Subcutaneous abdominal adipose tissue (tissue), 5 donors: ENCODE measurements around the gene UCP1.

Source experiments
- H3K27ac ChIP-seq: one replicate; pipeline ENCODE4 v1.7.0; 2013; ENCODE audit warnings: low read depth, mild to moderate bottlenecking, inconsistent platforms, low read length, moderate library complexity
- H3K27me3 ChIP-seq, 5 donors: one replicate each; pipeline ENCODE4 v1.7.0; 2013; ENCODE audit warnings: low read length in 5 of 5, inconsistent platforms in 1 of 5; ENCODE audit not compliant: control insufficient read depth in 5 of 5, insufficient read depth in 4 of 5
- H3K36me3 ChIP-seq, 5 donors: one replicate each; pipeline ENCODE4 v1.7.0; 2013; ENCODE audit warnings: low read length in 5 of 5; ENCODE audit not compliant: control insufficient read depth in 5 of 5, insufficient read depth in 5 of 5
- H3K4me1 ChIP-seq, 5 donors: one replicate each; pipeline ENCODE4 v1.7.0; 2013; ENCODE audit warnings: low read length in 5 of 5, mild to moderate bottlenecking in 3 of 5, moderate library complexity in 1 of 5; ENCODE audit not compliant: control insufficient read depth in 5 of 5, insufficient read depth in 5 of 5
- H3K4me3 ChIP-seq, 5 donors: one replicate each; pipeline ENCODE4 v1.7.0; 2013; ENCODE audit warnings: low read length in 5 of 5, low read depth in 1 of 5
- H3K9ac ChIP-seq, 5 donors: one replicate each; pipeline ENCODE4 v1.7.0; 2013; ENCODE audit warnings: low read length in 5 of 5, mild to moderate bottlenecking in 4 of 5, moderate library complexity in 3 of 5
- H3K9me3 ChIP-seq, 5 donors: one replicate each; pipeline ENCODE4 v1.7.0; 2013; ENCODE audit warnings: low read length in 5 of 5; ENCODE audit not compliant: control insufficient read depth in 5 of 5
- donor health status: healthy.
- donor health status: healthy.
- donor health status: healthy.
- donor health status: healthy.
- donor health status: healthy.

UCP1 gene

GRCh38 chr4:140602714-140603113, 34.0 kb upstream of the UCP1 start:
- peaks cover 0 to 6% (median 0%) of the 10 kb centered on the region in 5 donors for H3K4me1 ChIP-seq
- H3K9me3 ChIP-seq = no peaks in the 10 kb centered on the region
- H3K4me3 ChIP-seq = no peak overlapping the region
- H3K27ac ChIP-seq = no peak overlapping the region
- no peak overlapping the region for H3K9ac ChIP-seq
- H3K36me3 ChIP-seq = no peaks in the 10 kb centered on the region
- H3K27me3 ChIP-seq = no peaks in the 10 kb centered on the region

- Histone ChIP-seq H3K27me3 (no peaks in the 10 kb centered on the region), H3K4me3 (no peak overlapping the region), H3K4me1 (peaks cover 0 to 6% (median 0%) of the 10 kb centered on the region in 5 donors), H3K9ac (no peak overlapping the region), H3K27ac (no peak overlapping the region), H3K9me3 (no peaks in the 10 kb centered on the region), H3K36me3 (no peaks in the 10 kb centered on the region)
These were observed 31.6 kb upstream of the UCP1 start for GRCh38 chr4:140600408-140600807.

- no peaks in the 10 kb centered on the region for H3K36me3 ChIP-seq
- no peaks in the 10 kb centered on the region for H3K27me3 ChIP-seq
- no peak overlapping the region for H3K9ac ChIP-seq
- peaks cover 0 to 4% (median 0%) of the 10 kb centered on the region in 5 donors for H3K9me3 ChIP-seq
- no peaks in the 10 kb centered on the region for H3K4me1 ChIP-seq
- H3K4me3 ChIP-seq = no peak overlapping the region
- no peak overlapping the region for H3K27ac ChIP-seq
These were observed 26.3 kb upstream of the UCP1 start for GRCh38 chr4:140595065-140595464.

GRCh38 chr4:140584439-140584838, 15.7 kb upstream of the UCP1 start:
- Histone ChIP-seq H3K27me3 (peaks cover 0 to 6% (median 0%) of the 10 kb centered on the region in 5 donors), H3K4me1 (no peaks in the 10 kb centered on the region)

GRCh38 chr4:140581078-140581477, 12.3 kb upstream of the UCP1 start:
- Histone ChIP-seq H3K9ac (no peak overlapping the region), H3K36me3 (no peaks in the 10 kb centered on the region), H3K27ac (no peak overlapping the region), H3K9me3 (no peaks in the 10 kb centered on the region), H3K4me3 (no peak overlapping the region), H3K27me3 (peaks cover 0 to 21% (median 13%) of the 10 kb centered on the region in 5 donors), H3K4me1 (peaks cover 0 to 3% (median 0%) of the 10 kb centered on the region in 5 donors)

More at GRCh38 chr4:140584439-140584838, 15.7 kb upstream of the UCP1 start:
- Histone ChIP-seq H3K4me3 (no peak overlapping the region), H3K36me3 (no peaks in the 10 kb centered on the region), H3K27ac (no peak overlapping the region), H3K9me3 (no peaks in the 10 kb centered on the region), H3K9ac (no peak overlapping the region)

- no peak overlapping the region for H3K9ac ChIP-seq
- no peaks in the 10 kb centered on the region for H3K9me3 ChIP-seq
- no peak overlapping the region for H3K27ac ChIP-seq
- peaks cover 0 to 21% (median 13%) of the 10 kb centered on the region in 5 donors for H3K27me3 ChIP-seq
- no peak overlapping the region for H3K4me3 ChIP-seq
- H3K4me1 ChIP-seq = peaks cover 0 to 13% (median 0%) of the 10 kb centered on the region in 5 donors
- no peaks in the 10 kb centered on the region for H3K36me3 ChIP-seq
These were observed 10.5 kb upstream of the UCP1 start for GRCh38 chr4:140579278-140579677.

- H3K27ac ChIP-seq = no peak overlapping the region
- H3K9ac ChIP-seq = no peak overlapping the region
- H3K27me3 ChIP-seq = peaks cover 0 to 21% (median 13%) of the 10 kb centered on the region in 5 donors
- peaks cover 0 to 13% (median 0%) of the 10 kb centered on the region in 5 donors for H3K4me1 ChIP-seq
- H3K9me3 ChIP-seq = peaks cover 0 to 13% (median 9%) of the 10 kb centered on the region in 5 donors
- H3K4me3 ChIP-seq = no peak overlapping the region
- no peaks in the 10 kb centered on the region for H3K36me3 ChIP-seq
These were observed 6.7 kb upstream of the UCP1 start for GRCh38 chr4:140575489-140575888.

- peaks cover 0 to 31% (median 25%) of the 10 kb centered on the region in 5 donors for H3K4me1 ChIP-seq
- H3K9me3 ChIP-seq = peaks cover 0 to 13% (median 9%) of the 10 kb centered on the region in 5 donors
- no peak overlapping the region for H3K27ac ChIP-seq
- H3K4me3 ChIP-seq = no peak overlapping the region
- H3K27me3 ChIP-seq = peaks cover 9 to 32% (median 22%) of the 10 kb centered on the region in 5 donors
- no peak overlapping the region for H3K9ac ChIP-seq
- no peaks in the 10 kb centered on the region for H3K36me3 ChIP-seq
These were observed 2.9 kb upstream of the UCP1 start for GRCh38 chr4:140571620-140572019.

GRCh38 chr4:140569307-140569638, 512 bp upstream of the UCP1 start:
- H3K9me3 ChIP-seq = peaks cover 0 to 13% (median 9%) of the 10 kb centered on the region in 5 donors
- H3K27me3 ChIP-seq = peaks cover 9 to 33% (median 22%) of the 10 kb centered on the region in 5 donors
- H3K9ac ChIP-seq = no peak overlapping the region
- peak overlapping the region; percentile 55 to 67 (median 60) for H3K4me3 ChIP-seq
- no peaks in the 10 kb centered on the region for H3K36me3 ChIP-seq
- no peak overlapping the region for H3K27ac ChIP-seq
- peaks cover 0 to 25% (median 20%) of the 10 kb centered on the region in 5 donors for H3K4me1 ChIP-seq

- Histone ChIP-seq H3K4me1 (no peaks in the 10 kb centered on the region), H3K27ac (no peak overlapping the region), H3K27me3 (no peaks in the 10 kb centered on the region), H3K9me3 (no peaks in the 10 kb centered on the region), H3K4me3 (no peak overlapping the region), H3K9ac (no peak overlapping the region), H3K36me3 (no peaks in the 10 kb centered on the region)
These were observed 9.1 kb downstream of the UCP1 start for GRCh38 chr4:140559696-140560095.
